HG02852 (cell line): ENCODE measurements around the gene KCTD16.

Experiments
- ATAC-seq: cut with Tn5 transposase; IDR thresholded peaks from one replicate; pipeline ENCODE4 v1.9.1; 2021; ENCODE audit warnings: mild to moderate bottlenecking, moderate library complexity; ENCODE audit not compliant: unreplicated experiment

The KCTD16 gene

DNA sequence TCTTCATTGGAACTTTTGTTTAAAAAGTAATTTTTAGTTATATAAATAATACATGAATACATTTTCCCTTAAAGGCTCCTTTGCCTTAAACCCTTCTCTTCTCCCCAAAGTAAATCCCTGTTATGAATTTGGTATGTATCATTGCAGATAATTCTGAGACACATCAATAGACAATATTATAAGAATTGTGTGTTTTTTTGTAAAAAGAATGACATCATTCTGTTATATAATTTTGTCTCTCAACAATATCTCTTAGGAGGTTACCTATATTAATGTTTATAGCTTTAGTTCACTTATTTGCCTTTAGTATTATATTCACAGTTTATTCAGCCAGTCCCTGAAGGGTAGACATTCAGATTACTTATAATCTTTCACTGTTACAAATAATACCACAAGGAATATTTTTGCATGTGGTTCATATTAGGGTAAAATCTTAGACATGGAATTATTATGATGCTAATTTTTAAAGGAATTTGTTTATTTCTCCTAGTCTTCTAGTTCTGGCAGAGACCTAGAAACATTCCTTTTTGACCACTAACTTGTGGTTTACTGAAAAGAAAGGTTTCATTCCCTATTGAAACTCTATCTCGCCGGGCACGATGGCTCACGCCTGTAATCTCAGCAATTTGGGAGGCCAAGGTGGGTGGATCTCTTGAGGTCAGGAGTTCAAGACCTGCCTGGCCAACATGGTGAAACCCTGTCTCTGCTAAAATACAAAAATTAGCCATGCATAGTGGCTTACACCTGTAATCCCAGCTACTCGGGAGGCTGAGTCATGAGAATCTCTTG, 105.6 kb downstream of the KCTD16 start:
- no peak for ATAC-seq

GRCh38 chr5:144281784-144282183, 111.1 kb downstream of the KCTD16 start:
- no peak for ATAC-seq

- no peak for ATAC-seq
These were observed 113.4 kb downstream of the KCTD16 start for GRCh38 chr5:144284036-144284435.

DNA sequence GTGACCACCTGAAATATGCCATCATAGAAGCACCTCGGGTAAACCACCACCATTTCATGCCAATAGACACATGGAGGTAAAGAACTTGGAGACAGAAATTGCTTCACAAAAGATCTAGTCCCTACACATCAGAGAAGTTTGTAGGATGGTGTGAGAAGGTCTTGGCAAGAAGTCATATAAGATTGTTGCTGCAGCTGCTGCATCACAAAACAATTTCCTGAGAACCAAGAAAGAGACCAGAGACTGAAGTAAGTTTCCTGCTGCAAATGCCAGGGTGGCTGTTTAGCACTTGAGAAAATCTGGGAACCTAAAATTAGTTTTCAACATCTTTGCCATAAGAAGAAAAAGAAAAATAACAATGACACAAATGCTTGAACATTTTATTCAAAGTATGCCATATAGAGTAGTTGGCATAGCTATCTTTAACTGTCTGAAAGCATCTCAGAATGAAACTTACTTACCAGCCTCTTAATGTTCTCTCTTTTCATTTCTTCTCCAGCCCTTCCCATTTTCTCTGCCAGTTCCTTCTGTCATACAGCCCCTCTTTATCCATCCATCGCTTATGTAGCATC, 114.3 kb downstream of the KCTD16 start:
- ATAC-seq = no peak

- no peak for ATAC-seq
These were observed 118.6 kb downstream of the KCTD16 start for GRCh38 chr5:144289277-144289676.

GRCh38 chr5:144292029-144292428, 121.4 kb downstream of the KCTD16 start:
- no peak for ATAC-seq

DNA sequence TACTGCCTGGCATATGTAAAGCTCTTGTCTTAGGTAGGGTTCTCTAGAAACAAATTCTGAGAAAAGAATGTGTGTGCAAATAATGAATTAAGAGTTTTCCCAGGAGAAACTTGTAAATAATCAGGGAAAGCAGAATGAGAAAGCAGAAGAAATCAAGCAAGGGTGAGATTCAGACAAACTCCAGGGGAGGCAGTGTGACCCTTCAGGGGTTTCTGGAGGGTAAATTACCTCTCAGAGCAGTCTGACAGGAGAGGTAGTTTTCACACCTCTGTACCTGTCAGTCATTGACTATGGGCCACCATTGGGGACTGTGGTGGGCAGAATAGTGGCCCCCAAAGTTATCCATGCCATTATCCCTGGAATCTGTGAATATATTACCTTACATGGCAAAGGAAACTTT, 124.6 kb downstream of the KCTD16 start:
- no peak for ATAC-seq

DNA sequence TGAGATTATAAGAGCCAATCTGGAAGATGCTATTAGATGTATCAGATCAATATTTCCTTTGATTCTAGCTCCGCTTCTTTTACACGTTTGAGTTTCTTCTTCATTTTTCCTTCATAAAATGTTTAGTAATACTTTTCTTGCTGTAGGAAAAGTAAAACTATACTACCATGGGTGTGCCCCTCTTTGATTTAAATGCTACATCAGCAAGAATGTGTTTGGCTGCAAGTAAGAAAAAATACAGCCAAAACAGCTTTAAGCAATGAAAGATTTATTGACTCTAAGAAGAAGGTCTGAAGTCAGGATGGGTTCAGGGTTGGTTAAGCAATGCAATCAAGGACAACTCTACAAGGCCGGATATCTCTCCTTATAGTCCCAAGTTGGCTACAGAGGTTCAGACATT, 126.4 kb downstream of the KCTD16 start:
- ATAC-seq = no peak

- ATAC-seq = no peak
These were observed 128.0 kb downstream of the KCTD16 start for GRCh38 chr5:144298658-144299057.

- peak; percentile 75 for ATAC-seq
These were observed 134.0 kb downstream of the KCTD16 start for GRCh38 chr5:144304688-144305087.

- ATAC-seq = no peak
These were observed 137.1 kb downstream of the KCTD16 start for GRCh38 chr5:144307736-144308135.

DNA sequence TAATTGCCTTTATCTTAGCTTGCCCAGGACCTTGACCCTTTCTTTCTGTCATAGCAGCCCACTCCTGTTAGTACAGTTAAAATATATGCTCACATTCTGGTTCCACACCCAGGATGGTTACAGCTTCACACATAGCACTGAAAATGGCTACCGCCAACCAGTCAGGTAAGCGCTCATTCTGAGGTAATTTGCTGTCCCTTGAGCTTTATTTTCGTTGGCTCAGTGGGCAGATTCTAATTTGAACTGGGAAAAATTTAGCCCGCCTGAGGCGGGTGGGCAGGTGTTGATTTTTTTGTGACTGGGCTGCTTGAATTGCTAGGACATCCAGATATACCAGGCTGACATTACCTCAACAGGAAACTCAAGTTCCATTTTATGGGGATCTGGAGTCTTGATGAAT, 137.5 kb downstream of the KCTD16 start:
- no peak for ATAC-seq

GRCh38 chr5:144308906-144309670, 138.4 kb downstream of the KCTD16 start:
- ATAC-seq = no peak

DNA sequence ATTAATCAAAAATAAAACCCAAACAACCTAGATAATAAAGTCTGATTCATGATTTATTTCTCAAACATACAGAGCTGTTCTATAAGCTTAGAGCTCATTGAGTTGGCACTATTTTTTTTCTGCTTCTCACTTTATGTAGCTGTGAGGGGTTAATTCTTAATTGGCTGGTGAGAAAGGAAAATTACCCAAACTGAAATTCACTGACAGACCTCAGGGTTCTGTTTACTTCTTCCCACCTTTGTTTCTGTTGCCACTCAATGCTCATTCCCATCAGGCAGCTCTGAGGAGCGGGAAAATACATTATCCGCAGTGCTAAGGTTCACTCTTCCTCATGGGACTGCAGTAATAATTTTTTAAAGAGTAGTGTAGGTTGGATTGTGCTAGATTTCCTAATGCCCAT, 139.9 kb downstream of the KCTD16 start:
- no peak for ATAC-seq

GRCh38 chr5:144313147-144313726, 142.6 kb downstream of the KCTD16 start:
- no peak for ATAC-seq

DNA sequence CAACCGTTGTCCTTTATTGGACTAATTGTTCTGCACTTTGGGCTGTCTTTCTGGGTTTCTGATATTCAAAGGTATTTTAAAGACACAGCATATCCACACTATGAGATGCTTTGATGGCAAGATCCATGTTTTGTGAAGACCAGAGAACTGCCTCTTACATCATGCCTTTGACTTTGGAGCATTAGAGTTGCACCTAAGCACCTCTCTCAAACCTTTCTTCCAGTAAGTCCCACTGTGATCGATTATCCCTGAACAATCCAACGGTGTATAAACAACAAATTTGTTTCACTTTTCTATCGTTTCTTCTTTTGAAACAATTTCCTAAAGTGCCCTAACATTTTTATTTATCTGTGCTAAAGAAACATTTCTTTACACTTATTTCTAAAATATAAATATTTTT, 144.4 kb downstream of the KCTD16 start:
- ATAC-seq = no peak

GRCh38 chr5:144315994-144316634, 145.4 kb downstream of the KCTD16 start:
- ATAC-seq = no peak

DNA sequence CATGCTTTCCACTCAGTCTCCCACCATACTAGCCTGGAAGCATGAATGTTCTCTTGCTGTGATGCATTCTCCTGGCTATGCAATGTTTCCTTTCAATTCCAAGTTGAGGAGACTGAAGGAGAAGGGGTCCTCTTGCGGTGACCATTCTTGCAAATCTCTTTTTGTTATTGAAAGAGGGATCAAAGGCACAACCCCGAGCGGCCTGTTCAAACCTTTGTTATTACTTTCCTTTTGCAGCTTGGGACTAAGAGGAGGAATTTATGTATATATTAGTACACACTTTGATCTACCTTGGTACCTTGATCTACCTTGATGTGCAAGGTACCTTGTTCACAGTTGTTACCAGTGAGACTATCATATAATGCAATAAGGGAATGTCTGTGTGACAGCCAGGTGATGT, 147.3 kb downstream of the KCTD16 start:
- no peak for ATAC-seq

- ATAC-seq = no peak
These were observed 147.8 kb downstream of the KCTD16 start for GRCh38 chr5:144318460-144318859.

GRCh38 chr5:144323181-144323580, 152.5 kb downstream of the KCTD16 start:
- no peak for ATAC-seq

DNA sequence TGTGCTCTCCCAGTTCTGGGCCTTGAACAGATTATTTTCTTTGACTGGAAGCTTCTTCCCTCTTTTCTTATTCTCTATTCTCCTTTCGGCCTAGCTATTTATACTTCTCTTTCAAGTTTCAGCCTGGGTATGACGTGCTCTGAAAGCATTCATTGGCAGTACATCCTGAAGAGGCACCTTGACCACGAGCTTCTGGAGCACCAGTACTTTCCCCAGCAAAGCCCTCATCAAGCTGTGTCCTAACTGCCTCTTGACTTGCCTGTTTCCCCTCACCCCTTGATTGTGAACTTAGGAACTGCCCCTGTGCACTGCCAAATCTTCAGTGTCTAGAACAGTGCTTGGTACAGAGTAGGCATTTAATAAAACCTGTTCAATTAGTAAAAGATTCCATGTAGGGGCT, 154.9 kb downstream of the KCTD16 start:
- ATAC-seq = no peak
